Activated CD8-positive, alpha-beta T cell treated with anti-CD3 and anti-CD28 coated beads, Interleukin-2, amount 10 ng/mL, durations not matched to agents 7 days and 5 days (primary cell): ENCODE measurements around the gene HRNR. TPM values are rescaled to one million over a fixed set of nuclear protein-coding genes. Genes with fewer than 3 reads are reported as not detected.
"Not testable (repeated sequence)": the region's sequence is repeated elsewhere in the genome, so short reads cannot be mapped to it uniquely, and the experiment has no call there.

Experiments used
- ATAC-seq: fragments of 150-1000 bp; cut with Tn5 transposase; one replicate; pipeline ENCODE4 v1.10.0; 2021; ENCODE audit warnings: moderate library complexity
- CTCF ChIA-PET: fragments of 350-600 bp; sonication (Branson Sonifier 250); formaldehyde crosslinking; loops from one replicate; lab custom pipeline; 2021; ENCODE audit warnings: antibody characterized with exemption; lab: Charles Lee
- POLR2A ChIA-PET: fragments of 350-600 bp; sonication (Branson Sonifier 250); formaldehyde crosslinking; loops from one replicate; lab custom pipeline; 2021; ENCODE audit warnings: antibody characterized with exemption; lab: Charles Lee
- DNase-seq: peaks from one replicate; pipeline ENCODE4 v3.0.0-alpha.2; 2020
- H3K27ac Mint-ChIP-seq: one replicate; pipeline ENCODE4 v1.8.0; 2021; ENCODE audit warnings: mild to moderate bottlenecking, mixed read lengths
- H3K27me3 Mint-ChIP-seq: one replicate; pipeline ENCODE4 v1.8.0; 2021; ENCODE audit warnings: low read depth, mixed read lengths
- H3K36me3 Mint-ChIP-seq: one replicate; pipeline ENCODE4 v1.8.0; 2021; ENCODE audit warnings: low read depth, mixed read lengths
- H3K4me1 Mint-ChIP-seq: one replicate; pipeline ENCODE4 v1.8.0; 2021; ENCODE audit warnings: low read depth, mixed read lengths
- H3K4me3 Mint-ChIP-seq: one replicate; pipeline ENCODE4 v1.8.0; 2021; ENCODE audit warnings: mild to moderate bottlenecking, mixed read lengths
- H3K9me3 Mint-ChIP-seq: one replicate; pipeline ENCODE4 v1.8.0; 2022; ENCODE audit warnings: mixed read lengths; ENCODE audit not compliant: insufficient read depth
- total RNA-seq, 2 experiments: library from RNA; stranded (reverse); gene quantifications; one replicate each; pipeline ENCODE4 v1.2.3, GENCODE V29; 2021

Gene HRNR
- not detected for total RNA-seq

DNA sequence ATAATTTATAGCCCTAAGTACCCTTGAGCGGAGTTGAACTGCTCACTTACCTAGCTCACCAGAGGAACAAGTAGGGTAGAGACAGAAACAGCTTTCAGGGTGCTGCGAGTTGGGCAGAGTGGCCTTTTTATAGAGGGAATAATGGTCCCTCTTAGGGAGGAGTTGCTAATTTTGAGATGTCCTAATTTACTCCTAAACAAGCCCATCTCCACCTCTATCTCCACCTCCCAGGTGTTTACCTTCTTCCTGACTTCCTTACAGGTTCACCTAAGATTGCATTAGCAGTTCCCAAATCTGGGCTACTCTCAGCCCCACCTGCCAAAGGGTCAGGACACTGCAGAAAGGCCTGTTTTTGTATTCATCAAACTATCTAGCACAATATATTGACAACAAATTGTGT, at the start of gene HRNR:
Gene HRNR (minus strand): TSS at position 101 of the 400 bp plus-strand sequence. CDS start 940 bp downstream, outside the sequence.
- CTCF ChIA-PET = interaction anchor here (1.4 kb wide), 1 partner anchor 234 kb away, joined by 3 read pairs; no protein-coding TSS in a partner anchor

GRCh38 chr1:152256394-152256793, 32.4 kb upstream of the HRNR start:
- POLR2A ChIA-PET, H3K36me3 Mint-ChIP-seq, H3K27me3 Mint-ChIP-seq, CTCF ChIA-PET, H3K9me3 Mint-ChIP-seq, H3K4me1 Mint-ChIP-seq, H3K27ac Mint-ChIP-seq, ATAC-seq, H3K4me3 Mint-ChIP-seq, DNase-seq: not testable (repeated sequence)

More for the DNA sequence above, at the start of gene HRNR:
- no peak for DNase-seq
- H3K4me1 Mint-ChIP-seq = no peaks in the 10 kb centered on the region
- no peak within 1 kb of the TSS for H3K27ac Mint-ChIP-seq
- H3K27me3 Mint-ChIP-seq = peaks cover 11% of the 10 kb centered on the region
- H3K4me3 Mint-ChIP-seq = no peak within 1 kb of the TSS
- POLR2A ChIA-PET = no interaction called here
- peaks cover 2% of the 10 kb centered on the region for H3K9me3 Mint-ChIP-seq
- ATAC-seq = no peak
- H3K36me3 Mint-ChIP-seq = no peaks in the 10 kb centered on the region

- CTCF ChIA-PET = no interaction called here
- no peak overlapping the region for H3K27ac Mint-ChIP-seq
- ATAC-seq = no peak
Observed at GRCh38 chr1:152252157-152252556, 28.2 kb upstream of the HRNR start.

GRCh38 chr1:152251391-152251790, 27.4 kb upstream of the HRNR start:
- Mint-ChIP-seq H3K27me3 (peaks cover 7% of the 10 kb centered on the region), H3K36me3 (no peaks in the 10 kb centered on the region), H3K4me3 (no peak overlapping the region), H3K27ac (no peak overlapping the region), H3K4me1 (no peaks in the 10 kb centered on the region), H3K9me3 (no peaks in the 10 kb centered on the region)
- no peak for DNase-seq
- ATAC-seq = no peak
- ChIA-PET CTCF (interaction anchor here (0.7 to 0.8 kb wide), 2 partner anchors 189 to 207 kb away, joined by 3 read pairs; no protein-coding TSS in a partner anchor), POLR2A (no interaction called here)

More at GRCh38 chr1:152252157-152252556, 28.2 kb upstream of the HRNR start:
- Mint-ChIP-seq H3K27me3 (peaks cover 5% of the 10 kb centered on the region), H3K9me3 (no peaks in the 10 kb centered on the region), H3K4me3 (no peak overlapping the region), H3K4me1 (no peaks in the 10 kb centered on the region), H3K36me3 (no peaks in the 10 kb centered on the region)
- no peak for DNase-seq
- POLR2A ChIA-PET = no interaction called here

DNA sequence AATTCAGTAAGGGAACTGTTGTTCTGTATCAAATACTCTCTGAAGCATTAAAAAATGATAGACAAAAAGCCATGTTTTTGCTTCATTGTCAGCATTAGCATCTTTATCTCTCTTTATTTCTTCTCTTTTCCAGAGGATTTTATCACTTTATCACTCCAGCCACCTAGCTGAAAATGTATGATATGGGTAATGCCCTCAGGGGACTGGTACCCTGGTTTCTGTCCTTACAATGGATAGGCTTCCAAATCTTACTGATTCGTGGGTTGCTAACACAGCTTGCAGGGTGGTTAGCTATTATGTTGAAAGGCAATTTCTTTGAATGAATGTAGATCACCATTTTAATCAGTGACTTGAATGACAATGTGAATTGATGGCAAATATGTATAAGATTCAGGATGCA, 23.3 kb upstream of the HRNR start:
- POLR2A ChIA-PET = no interaction called here
- H3K27ac Mint-ChIP-seq = no peak overlapping the region
- no peaks in the 10 kb centered on the region for H3K4me1 Mint-ChIP-seq
- no peaks in the 10 kb centered on the region for H3K36me3 Mint-ChIP-seq
- H3K9me3 Mint-ChIP-seq = no peaks in the 10 kb centered on the region
- CTCF ChIA-PET = interaction anchor here (1.3 kb wide), 1 partner anchor 100 kb away, joined by 3 read pairs; no protein-coding TSS in a partner anchor
- no peak overlapping the region for H3K4me3 Mint-ChIP-seq
- peaks cover 12% of the 10 kb centered on the region for H3K27me3 Mint-ChIP-seq
- DNase-seq (no peak), ATAC-seq (no peak)

GRCh38 chr1:152244576-152245273, 20.7 kb upstream of the HRNR start:
- Mint-ChIP-seq H3K4me3 (no peak overlapping the region), H3K27ac (no peak overlapping the region), H3K4me1 (no peaks in the 10 kb centered on the region), H3K36me3 (no peaks in the 10 kb centered on the region), H3K9me3 (no peaks in the 10 kb centered on the region), H3K27me3 (peaks cover 12% of the 10 kb centered on the region)
- ATAC-seq (no peak), DNase-seq (no peak)
- POLR2A ChIA-PET = no interaction called here
- CTCF ChIA-PET = no interaction called here

DNA sequence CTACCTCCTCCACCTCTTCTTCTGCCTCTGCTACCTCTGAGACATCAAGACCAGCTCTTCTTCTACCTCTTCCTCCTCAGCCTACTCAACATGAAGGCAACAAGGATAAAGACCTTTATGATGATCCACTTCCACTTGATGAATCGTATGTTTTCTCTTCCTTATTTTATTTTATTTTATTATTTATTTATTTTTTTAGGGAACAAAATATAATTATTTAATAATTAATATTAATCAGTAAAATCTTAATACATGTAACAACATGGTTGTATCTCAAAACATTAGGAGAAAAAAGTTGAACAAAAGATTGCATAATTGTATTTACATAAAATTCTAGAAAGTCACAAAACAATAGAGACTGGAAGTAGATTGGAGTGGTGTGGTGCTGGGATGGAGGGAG, 13.1 kb upstream of the HRNR start:
- Mint-ChIP-seq H3K9me3 (no peaks in the 10 kb centered on the region), H3K27ac (no peak overlapping the region), H3K36me3 (no peaks in the 10 kb centered on the region), H3K4me3 (no peak overlapping the region), H3K4me1 (no peaks in the 10 kb centered on the region), H3K27me3 (peaks cover 16% of the 10 kb centered on the region)
- no peak for ATAC-seq
- ChIA-PET POLR2A (no interaction called here), CTCF (no interaction called here)
- DNase-seq = no peak

- CTCF ChIA-PET = interaction anchor here (2.2 kb wide), 1 partner anchor 230 kb away, joined by 7 read pairs; no protein-coding TSS in a partner anchor
- DNase-seq (no peak), ATAC-seq (no peak)
- POLR2A ChIA-PET = no interaction called here
- Mint-ChIP-seq H3K4me3 (no peak overlapping the region), H3K4me1 (no peaks in the 10 kb centered on the region), H3K27me3 (peaks cover 16% of the 10 kb centered on the region), H3K9me3 (no peaks in the 10 kb centered on the region), H3K27ac (no peak overlapping the region), H3K36me3 (no peaks in the 10 kb centered on the region)
Observed at GRCh38 chr1:152228831-152229230, 4.8 kb upstream of the HRNR start.

- Mint-ChIP-seq H3K27me3 (peaks cover 9% of the 10 kb centered on the region), H3K4me1 (no peaks in the 10 kb centered on the region), H3K4me3 (no peak overlapping the region), H3K9me3 (no peaks in the 10 kb centered on the region), H3K27ac (no peak overlapping the region), H3K36me3 (no peaks in the 10 kb centered on the region)
- DNase-seq (no peak), ATAC-seq (no peak)
- CTCF ChIA-PET = interaction anchor here (0.7 to 2.2 kb wide), 3 partner anchors 48 to 231 kb away, joined by 3 to 7 read pairs (median 3); no protein-coding TSS in a partner anchor
- POLR2A ChIA-PET = no interaction called here
Observed at GRCh38 chr1:152227310-152227928, 3.4 kb upstream of the HRNR start.

- DNase-seq (no peak), ATAC-seq (no peak)
- peaks cover 11% of the 10 kb centered on the region for H3K27me3 Mint-ChIP-seq
- POLR2A ChIA-PET = no interaction called here
- CTCF ChIA-PET = no interaction called here
- no peaks in the 10 kb centered on the region for H3K4me1 Mint-ChIP-seq
- no peak overlapping the region for H3K4me3 Mint-ChIP-seq
- H3K9me3 Mint-ChIP-seq = no peaks in the 10 kb centered on the region
- H3K36me3 Mint-ChIP-seq = no peaks in the 10 kb centered on the region
- no peak overlapping the region for H3K27ac Mint-ChIP-seq
Observed at GRCh38 chr1:152225678-152226077, 1.7 kb upstream of the HRNR start.

GRCh38 chr1:152220166-152221163, 3.5 kb downstream of the HRNR start:
- DNase-seq = no peak
- H3K27me3 Mint-ChIP-seq = peaks cover 6% of the 10 kb centered on the region
- ChIA-PET POLR2A (no interaction called here), CTCF (interaction anchor here (1.3 to 1.5 kb wide), 2 partner anchors 35 to 238 kb away, joined by 3 to 5 read pairs; no protein-coding TSS in a partner anchor)
- H3K4me3 Mint-ChIP-seq = no peak overlapping the region
- peaks cover 10% of the 10 kb centered on the region for H3K9me3 Mint-ChIP-seq
- H3K36me3 Mint-ChIP-seq = no peaks in the 10 kb centered on the region
- no peaks in the 10 kb centered on the region for H3K4me1 Mint-ChIP-seq
- no peak for ATAC-seq
- H3K27ac Mint-ChIP-seq = no peak overlapping the region
